Activated naive CD4-positive, alpha-beta T cell treated with anti-CD3 and anti-CD28 coated beads, Interleukin-2, amount 10 ng/mL, durations not matched to agents 7 days and 5 days (primary cell): Measurements from ENCODE around the gene MGARP.
"Not testable (repeated sequence)": the region's sequence is repeated elsewhere in the genome, so short reads cannot be mapped to it uniquely, and the experiment has no call there.

Experiments used
- CTCF ChIA-PET: fragments of 350-600 bp; sonication (Branson Sonifier 250); formaldehyde crosslinking; loops from one replicate; lab custom pipeline; 2021; ENCODE audit warnings: antibody characterized with exemption; lab: Charles Lee
- DNase-seq: peaks from one replicate; pipeline ENCODE4 v3.0.0-alpha.2; 2020
- H3K27ac Mint-ChIP-seq: one replicate; pipeline ENCODE4 v1.8.0; 2021; ENCODE audit warnings: mild to moderate bottlenecking, moderate library complexity, mixed read lengths
- H3K27me3 Mint-ChIP-seq: one replicate; pipeline ENCODE4 v1.8.0; 2021; ENCODE audit warnings: mild to moderate bottlenecking, mixed read lengths
- H3K36me3 Mint-ChIP-seq: one replicate; pipeline ENCODE4 v1.8.0; 2021; ENCODE audit warnings: mixed read lengths
- H3K4me1 Mint-ChIP-seq: one replicate; pipeline ENCODE4 v1.8.0; 2021; ENCODE audit warnings: mixed read lengths
- H3K4me3 Mint-ChIP-seq: one replicate; pipeline ENCODE4 v1.8.0; 2021; ENCODE audit warnings: mild to moderate bottlenecking, moderate library complexity, mixed read lengths
- H3K9me3 Mint-ChIP-seq: one replicate; pipeline ENCODE4 v1.8.0; 2021; ENCODE audit warnings: mixed read lengths

Gene MGARP

GRCh38 chr4:139279760-139280620 lies at the start of gene MGARP:
TSS of gene MGARP (minus strand) at chr4:139280225. CDS start at chr4:139280158, 67 bp downstream.
- peaks cover 22% of the 10 kb centered on the region for H3K4me1 Mint-ChIP-seq
- peaks cover 11% of the 10 kb centered on the region for H3K36me3 Mint-ChIP-seq
- peak; percentile 32 for DNase-seq
- peaks cover 6% of the 10 kb centered on the region for H3K9me3 Mint-ChIP-seq
- H3K27ac Mint-ChIP-seq = no peak within 1 kb of the TSS
- peaks cover 70% of the 10 kb centered on the region for H3K27me3 Mint-ChIP-seq
- CTCF ChIA-PET = interaction anchor here (0.7 kb wide), 1 partner anchor 52 kb away, joined by 3 read pairs; no protein-coding TSS in a partner anchor
- peak within 1 kb of the TSS; percentile 62 for H3K4me3 Mint-ChIP-seq

DNA sequence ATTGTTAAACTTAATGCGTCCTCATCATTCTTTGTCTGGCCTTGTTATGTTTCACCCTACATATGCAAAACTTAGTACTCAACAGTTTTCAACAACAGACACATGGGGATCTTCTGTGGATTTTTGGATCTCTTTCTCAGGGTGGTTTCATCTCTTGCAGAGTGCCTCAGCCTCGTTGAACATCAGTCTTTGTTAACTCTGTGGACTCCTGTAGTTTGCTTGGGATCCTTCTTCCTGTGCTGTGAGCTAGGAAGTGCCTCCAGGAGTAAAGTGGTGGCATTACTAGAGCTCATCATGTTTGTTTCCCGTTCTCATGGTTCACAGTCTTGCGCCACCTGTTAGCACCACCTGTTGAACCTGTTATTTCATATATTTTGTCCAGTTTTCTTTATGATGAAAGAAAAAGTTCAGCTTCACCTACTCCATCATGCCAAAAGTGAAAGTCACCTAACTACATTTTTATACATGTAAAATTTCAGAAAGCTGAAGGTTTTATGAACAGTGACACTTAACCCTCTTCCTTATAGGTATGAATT lies 49.7 kb upstream of the MGARP start:
- Mint-ChIP-seq H3K4me1 (peaks cover 9% of the 10 kb centered on the region), H3K27me3 (no peaks in the 10 kb centered on the region), H3K27ac (peak overlapping the region; percentile 17), H3K4me3 (no peak overlapping the region), H3K36me3 (peaks cover 23% of the 10 kb centered on the region), H3K9me3 (no peaks in the 10 kb centered on the region)
- DNase-seq = no peak
- CTCF ChIA-PET = interaction anchor here (0.7 kb wide), 1 partner anchor 30 kb away, joined by 3 read pairs; no protein-coding TSS in a partner anchor

DNA sequence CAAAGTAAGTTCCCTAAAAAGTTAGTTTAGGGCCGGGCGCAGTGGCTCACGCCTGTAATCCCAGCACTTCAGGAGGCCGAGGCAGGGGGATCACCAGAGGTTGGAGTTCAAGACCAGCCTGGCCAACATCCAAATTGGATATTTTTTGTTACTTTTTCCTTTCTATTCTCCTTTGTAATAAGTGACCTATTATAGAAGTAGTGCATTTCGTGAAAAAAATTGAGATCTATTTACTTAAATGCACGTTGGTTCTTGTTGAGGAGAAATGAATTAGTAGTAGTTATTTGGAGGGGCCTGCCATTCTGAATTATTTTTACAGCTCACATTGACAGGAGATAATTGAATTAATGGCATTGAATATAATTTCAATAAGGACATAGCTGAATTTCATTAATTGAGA lies 44.6 kb upstream of the MGARP start:
- H3K4me1 Mint-ChIP-seq = peaks cover 20% of the 10 kb centered on the region
- CTCF ChIA-PET = no interaction called here
- DNase-seq = no peak
- no peak overlapping the region for H3K27ac Mint-ChIP-seq
- H3K4me3 Mint-ChIP-seq = no peak overlapping the region
- H3K9me3 Mint-ChIP-seq = peaks cover 5% of the 10 kb centered on the region
- H3K27me3 Mint-ChIP-seq = no peaks in the 10 kb centered on the region
- H3K36me3 Mint-ChIP-seq = peaks cover 28% of the 10 kb centered on the region

- H3K9me3 Mint-ChIP-seq, DNase-seq, H3K4me3 Mint-ChIP-seq, H3K27ac Mint-ChIP-seq, H3K27me3 Mint-ChIP-seq: not testable (repeated sequence)
- peaks cover 25% of the 10 kb centered on the region for H3K36me3 Mint-ChIP-seq
- H3K4me1 Mint-ChIP-seq = peaks cover 24% of the 10 kb centered on the region
- CTCF ChIA-PET = interaction anchor here (2.0 kb wide), 1 partner anchor 9 kb away, joined by 5 read pairs; no protein-coding TSS in a partner anchor
Measured at GRCh38 chr4:139322541-139322940, 42.5 kb upstream of the MGARP start.

- not testable (repeated sequence) for H3K27me3 Mint-ChIP-seq, H3K9me3 Mint-ChIP-seq, H3K4me3 Mint-ChIP-seq, DNase-seq
- peaks cover 25% of the 10 kb centered on the region for H3K4me1 Mint-ChIP-seq
- peaks cover 24% of the 10 kb centered on the region for H3K36me3 Mint-ChIP-seq
- CTCF ChIA-PET = interaction anchor here (2.0 kb wide), 1 partner anchor 10 kb away, joined by 5 read pairs; no protein-coding TSS in a partner anchor
- peak overlapping the region; percentile 42 for H3K27ac Mint-ChIP-seq
Measured at GRCh38 chr4:139322070-139322469, 42.0 kb upstream of the MGARP start.

DNA sequence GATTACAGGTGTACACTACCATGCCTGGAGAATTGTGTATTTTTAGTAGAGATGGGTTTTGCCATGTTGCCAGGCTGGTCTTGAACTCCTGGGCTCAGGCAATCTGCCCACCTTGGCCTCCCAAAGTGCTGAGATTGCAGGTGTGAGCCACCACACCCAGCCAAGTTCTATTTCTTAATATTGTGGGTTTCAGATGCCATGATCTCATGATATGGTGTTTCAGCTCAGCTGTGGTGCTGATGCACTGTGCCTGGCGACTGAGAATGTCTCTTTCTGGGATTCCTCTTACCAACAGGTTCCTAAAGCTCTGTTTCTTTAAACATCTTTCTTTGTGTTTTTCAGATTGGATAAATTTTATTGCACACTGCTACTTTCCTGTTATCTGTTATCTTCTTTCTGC lies 39.5 kb upstream of the MGARP start:
- Mint-ChIP-seq H3K27ac (no peak overlapping the region), H3K27me3 (no peaks in the 10 kb centered on the region), H3K9me3 (peaks cover 5% of the 10 kb centered on the region), H3K4me1 (peaks cover 47% of the 10 kb centered on the region), H3K4me3 (no peak overlapping the region), H3K36me3 (peaks cover 27% of the 10 kb centered on the region)
- CTCF ChIA-PET = no interaction called here
- no peak for DNase-seq

- peaks cover 64% of the 10 kb centered on the region for H3K4me1 Mint-ChIP-seq
- H3K27ac Mint-ChIP-seq = no peak overlapping the region
- H3K9me3 Mint-ChIP-seq = peaks cover 5% of the 10 kb centered on the region
- no peak for DNase-seq
- H3K27me3 Mint-ChIP-seq = no peaks in the 10 kb centered on the region
- CTCF ChIA-PET = no interaction called here
- no peak overlapping the region for H3K4me3 Mint-ChIP-seq
- peaks cover 28% of the 10 kb centered on the region for H3K36me3 Mint-ChIP-seq
Measured at GRCh38 chr4:139317635-139318034, 37.6 kb upstream of the MGARP start.

DNA sequence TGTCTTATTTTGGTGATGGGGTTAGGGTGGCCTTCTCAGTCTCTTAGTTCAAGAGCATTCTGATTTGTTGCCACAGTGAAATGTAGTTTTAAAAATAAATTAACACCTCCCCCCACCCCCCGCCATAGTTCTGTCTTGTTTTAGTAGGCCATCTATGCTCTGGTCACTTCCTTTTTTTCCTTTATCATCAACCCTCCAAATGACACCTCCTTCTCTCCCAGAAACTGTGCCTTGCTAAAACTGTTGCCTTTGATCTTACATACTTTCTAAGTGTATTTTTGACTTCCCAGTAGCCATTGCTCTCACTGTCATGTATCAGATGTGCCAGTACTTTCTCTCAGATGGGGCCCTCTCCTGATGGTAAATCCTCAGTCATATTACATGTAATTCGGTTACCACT lies 36.7 kb upstream of the MGARP start:
- Mint-ChIP-seq H3K27me3 (no peaks in the 10 kb centered on the region), H3K9me3 (no peaks in the 10 kb centered on the region), H3K4me1 (peaks cover 65% of the 10 kb centered on the region), H3K27ac (no peak overlapping the region), H3K36me3 (peaks cover 23% of the 10 kb centered on the region), H3K4me3 (no peak overlapping the region)
- no peak for DNase-seq
- CTCF ChIA-PET = no interaction called here

GRCh38 chr4:139315221-139315675 lies 35.2 kb upstream of the MGARP start:
- peak overlapping the region; percentile 83 for H3K27ac Mint-ChIP-seq
- peaks cover 65% of the 10 kb centered on the region for H3K4me1 Mint-ChIP-seq
- CTCF ChIA-PET = interaction anchor here (0.7 to 1.5 kb wide), 2 partner anchors 14 to 154 kb away, joined by 3 to 5 read pairs; partner anchors contain the start of gene NAA15
- H3K4me3 Mint-ChIP-seq = no peak overlapping the region
- H3K9me3 Mint-ChIP-seq = no peaks in the 10 kb centered on the region
- DNase-seq = no peak
- H3K27me3 Mint-ChIP-seq = no peaks in the 10 kb centered on the region
- peaks cover 18% of the 10 kb centered on the region for H3K36me3 Mint-ChIP-seq

- Mint-ChIP-seq H3K9me3 (no peaks in the 10 kb centered on the region), H3K4me1 (peaks cover 56% of the 10 kb centered on the region), H3K4me3 (no peak overlapping the region), H3K36me3 (peaks cover 13% of the 10 kb centered on the region), H3K27me3 (no peaks in the 10 kb centered on the region), H3K27ac (peak overlapping the region; percentile 83)
- no peak for DNase-seq
- CTCF ChIA-PET = interaction anchor here (1.5 kb wide), 1 partner anchor 13 kb away, joined by 5 read pairs; the partner anchor contains the start of gene NAA15
Measured at GRCh38 chr4:139314047-139314800, 34.2 kb upstream of the MGARP start.

- H3K27ac Mint-ChIP-seq = peak overlapping the region; percentile 83
- CTCF ChIA-PET, H3K27me3 Mint-ChIP-seq, H3K4me3 Mint-ChIP-seq, DNase-seq, H3K9me3 Mint-ChIP-seq: not testable (repeated sequence)
- H3K36me3 Mint-ChIP-seq = peaks cover 14% of the 10 kb centered on the region
- peaks cover 56% of the 10 kb centered on the region for H3K4me1 Mint-ChIP-seq
Measured at GRCh38 chr4:139313414-139313813, 33.4 kb upstream of the MGARP start.

DNA sequence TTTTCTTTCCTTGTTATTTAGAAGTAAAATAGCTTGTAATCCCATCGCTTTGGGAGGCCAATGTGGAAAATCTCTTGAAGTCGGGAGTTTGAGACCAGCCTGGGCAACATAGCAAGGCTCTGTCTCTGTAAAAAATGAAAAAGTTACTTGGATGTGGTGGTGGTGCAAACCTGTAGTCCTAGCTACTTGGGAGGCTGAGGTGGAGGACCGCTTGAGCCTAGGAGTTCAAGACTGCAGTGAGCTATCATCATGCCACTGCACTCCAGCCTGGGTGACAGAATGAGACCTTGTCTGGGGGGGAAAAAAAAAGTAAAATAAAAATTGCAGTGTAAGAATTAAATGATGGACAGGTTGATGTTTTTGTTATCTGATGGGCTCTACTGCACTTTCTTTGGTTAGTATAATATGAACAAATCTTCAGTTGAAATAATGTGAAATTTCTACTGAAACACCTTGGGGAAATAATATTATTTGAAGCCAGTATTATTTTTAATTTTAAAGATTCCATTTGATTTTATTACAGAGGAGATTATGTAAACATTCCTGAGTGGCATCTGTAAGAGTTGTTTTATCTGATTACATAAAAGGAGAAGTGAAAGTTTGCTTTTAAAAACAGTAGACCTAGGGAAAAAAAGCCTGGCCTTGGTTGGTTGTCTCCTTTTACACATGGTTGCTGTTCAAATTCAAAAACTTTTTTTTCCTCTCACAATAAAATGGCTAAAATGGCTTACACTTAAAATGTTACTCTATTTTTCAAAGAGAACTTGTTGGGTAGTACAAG lies 32.7 kb upstream of the MGARP start:
- Mint-ChIP-seq H3K4me3 (no peak overlapping the region), H3K36me3 (peaks cover 11% of the 10 kb centered on the region), H3K4me1 (peaks cover 55% of the 10 kb centered on the region), H3K27me3 (no peaks in the 10 kb centered on the region), H3K27ac (peak overlapping the region; percentile 77), H3K9me3 (no peaks in the 10 kb centered on the region)
- CTCF ChIA-PET = interaction anchor here (1.3 kb wide), 1 partner anchor 15 kb away, joined by 4 read pairs; no protein-coding TSS in a partner anchor
- DNase-seq = no peak

GRCh38 chr4:139311909-139312308 lies 31.9 kb upstream of the MGARP start:
- Mint-ChIP-seq H3K4me1 (peaks cover 57% of the 10 kb centered on the region), H3K9me3 (no peaks in the 10 kb centered on the region), H3K27me3 (no peaks in the 10 kb centered on the region), H3K4me3 (no peak overlapping the region), H3K27ac (peak overlapping the region; percentile 30), H3K36me3 (peaks cover 9% of the 10 kb centered on the region)
- CTCF ChIA-PET = interaction anchor here (1.2 to 1.3 kb wide), 2 partner anchors 9 to 14 kb away, joined by 4 read pairs; partner anchors contain the start of gene NDUFC1
- no peak for DNase-seq
